ENCODE data around the gene ACSL1.
"Not testable (repeated sequence)": the region's sequence is repeated elsewhere in the genome, so short reads cannot be mapped to it uniquely, and the experiment has no call there.

Gene ACSL1

GRCh38 chr4:184843984-184844554, 18.3 kb upstream of the ACSL1 start:
- DNase-seq (ENCODE audit: low read depth): no peak
- no peak for TF ChIP-seq CTCF (conservative IDR thresholded peaks at IDR 0.05; ENCODE audit: low read depth, low read length)
- no peak overlapping the region for H3K4me3 ChIP-seq (ENCODE audit: low read length)

DNA sequence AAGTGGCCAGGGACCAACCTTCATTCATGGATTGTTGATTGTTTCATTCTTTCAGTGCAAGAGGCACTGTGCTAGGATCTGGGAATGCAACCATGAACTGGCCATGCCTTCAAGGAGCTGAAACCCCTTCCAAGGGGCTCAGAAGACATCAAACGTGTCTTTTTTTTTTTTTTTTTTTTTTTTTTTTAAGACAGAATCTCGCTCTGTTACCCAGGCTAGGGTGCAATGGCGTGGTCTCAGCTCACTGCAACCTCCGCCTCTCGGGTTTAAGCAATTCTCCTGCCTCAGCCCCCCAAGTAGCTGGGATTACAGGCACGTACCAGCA, 13.3 kb upstream of the ACSL1 start:
- H3K4me3 ChIP-seq (ENCODE audit: low read length); DNase-seq (ENCODE audit: low read depth): not testable (repeated sequence)

DNA sequence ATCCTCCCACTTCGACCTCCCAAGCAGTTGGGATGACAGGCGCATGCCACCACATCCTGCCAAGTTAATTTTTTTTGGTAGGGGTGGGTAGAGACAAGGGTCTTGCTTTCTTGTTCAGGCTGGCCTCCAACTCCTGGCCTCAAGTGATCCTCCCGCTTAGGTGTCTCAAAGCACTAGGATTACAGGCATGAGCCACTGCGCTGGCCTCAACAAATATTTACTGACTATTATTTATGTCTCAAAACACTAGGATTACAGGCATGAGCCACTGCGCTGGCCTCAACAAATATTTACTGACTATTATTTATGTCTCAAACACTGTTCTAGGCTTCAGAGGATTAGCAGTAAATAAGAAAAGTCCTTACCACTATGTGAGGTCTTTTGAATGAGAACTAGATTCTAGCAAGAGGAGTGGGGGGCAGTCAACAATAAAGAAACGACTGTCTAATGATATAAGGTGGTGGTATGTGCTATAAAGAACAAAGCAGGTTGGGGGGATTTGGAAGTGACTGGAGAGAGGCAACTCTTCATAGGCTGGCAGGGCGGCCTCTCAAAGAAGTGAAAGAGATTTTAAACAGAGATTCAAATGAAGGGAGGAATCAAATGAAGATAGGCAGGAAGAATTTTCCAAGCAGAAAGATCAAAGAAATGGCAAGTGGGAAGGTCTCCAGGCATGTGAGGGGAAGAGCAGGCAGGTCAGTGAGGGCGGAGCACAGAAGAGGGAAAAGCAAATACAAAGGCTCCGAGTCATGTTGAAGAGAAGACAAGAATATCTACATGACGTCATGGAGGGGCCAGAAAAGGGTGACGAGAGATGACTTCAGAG, 12.7 kb upstream of the ACSL1 start:
- DNase-seq (ENCODE audit: low read depth): no peak
- no peak overlapping the region for H3K4me3 ChIP-seq (ENCODE audit: low read length)
- no peak for TF ChIP-seq CTCF (conservative IDR thresholded peaks at IDR 0.05; ENCODE audit: low read depth, low read length)

GRCh38 chr4:184836613-184837012, 10.8 kb upstream of the ACSL1 start:
- no peak for DNase-seq (ENCODE audit: low read depth)
- no peak overlapping the region for H3K4me3 ChIP-seq (ENCODE audit: low read length)
- TF ChIP-seq CTCF (conservative IDR thresholded peaks at IDR 0.05; ENCODE audit: low read depth, low read length): no peak

GRCh38 chr4:184833046-184833838, 7.5 kb upstream of the ACSL1 start:
- no peak for TF ChIP-seq CTCF (conservative IDR thresholded peaks at IDR 0.05; ENCODE audit: low read depth, low read length)
- H3K4me3 ChIP-seq (ENCODE audit: low read length): no peak overlapping the region
- no peak for DNase-seq (ENCODE audit: low read depth)

GRCh38 chr4:184831153-184831552, 5.4 kb upstream of the ACSL1 start:
- no peak for TF ChIP-seq CTCF (conservative IDR thresholded peaks at IDR 0.05; ENCODE audit: low read depth, low read length)

GRCh38 chr4:184826691-184827270, 1.0 kb upstream of the ACSL1 start:
- DNase-seq (ENCODE audit: low read depth): no peak
- TF ChIP-seq CTCF (conservative IDR thresholded peaks at IDR 0.05; ENCODE audit: low read depth, low read length): no peak
- peak overlapping the region; percentile 44 for H3K4me3 ChIP-seq (ENCODE audit: low read length)

More at GRCh38 chr4:184831153-184831552, 5.4 kb upstream of the ACSL1 start:
- no peak overlapping the region for H3K4me3 ChIP-seq (ENCODE audit: low read length)
- no peak for DNase-seq (ENCODE audit: low read depth)
